IMR-90 (cell line): ENCODE measurements around the gene LTN1.

Experiments used
- BHLHE40 ChIP-seq: fragments of 150-350 bp; IDR thresholded peaks from 2 replicates; pipeline ENCODE4 v1.6.1; 2016; ENCODE audit warnings: mild to moderate bottlenecking, low read depth, low read length
- CEBPB ChIP-seq: IDR thresholded peaks from 2 replicates; pipeline ENCODE4 v1.6.1; 2012; ENCODE audit warnings: low read depth, low read length, improper control_type of control experiment
- CHD1 ChIP-seq: IDR thresholded peaks from 2 replicates; pipeline ENCODE4 v1.6.1; 2012; ENCODE audit warnings: low read depth, low read length, improper control_type of control experiment
- MAFK ChIP-seq: IDR thresholded peaks from 2 replicates; pipeline ENCODE4 v1.6.1; 2012; ENCODE audit warnings: low read depth, low read length, improper control_type of control experiment
- MAZ ChIP-seq: IDR thresholded peaks from 2 replicates; pipeline ENCODE4 v1.6.1; 2012; ENCODE audit warnings: low read depth, mild to moderate bottlenecking, low read length, improper control_type of control experiment, moderate library complexity, borderline replicate concordance
- NFE2L2 ChIP-seq: fragments of 150-350 bp; IDR thresholded peaks from 2 replicates; pipeline ENCODE4 v1.6.1; 2016; ENCODE audit warnings: low read depth, mild to moderate bottlenecking, low read length
- POLR2A ChIP-seq: IDR thresholded peaks from 2 replicates; pipeline ENCODE4 v1.6.1; 2012; ENCODE audit warnings: mild to moderate bottlenecking, low read depth, low read length
- RAD21 ChIP-seq: IDR thresholded peaks from 2 replicates; pipeline ENCODE4 v1.6.1; 2012; ENCODE audit warnings: low read length, improper control_type of control experiment
- SMC3 ChIP-seq: fragments of 150-350 bp; IDR thresholded peaks from 2 replicates; pipeline ENCODE4 v1.6.1; 2016; ENCODE audit warnings: low read depth, mild to moderate bottlenecking, antibody characterized with exemption, low read length, moderate library complexity
- TF ChIP-seq, protein P1 (sequence below): conservative IDR thresholded peaks from 2 replicates; pipeline ENCODE4 v1.5.1; 2012; ENCODE audit warnings: mild to moderate bottlenecking, low read depth, low read length, improper control_type of control experiment
- TF ChIP-seq, protein P2 (sequence below): fragments of 150-350 bp; IDR thresholded peaks from 2 replicates; pipeline ENCODE4 v1.6.1; 2017; ENCODE audit warnings: mild to moderate bottlenecking, antibody characterized with exemption, low read length, low read depth
- TF ChIP-seq, protein P3 (sequence below): fragments of 150-350 bp; IDR thresholded peaks from 2 replicates; pipeline ENCODE4 v1.6.1; 2016; ENCODE audit warnings: low read depth, mild to moderate bottlenecking, low read length, moderate library complexity, borderline replicate concordance

DNA sequence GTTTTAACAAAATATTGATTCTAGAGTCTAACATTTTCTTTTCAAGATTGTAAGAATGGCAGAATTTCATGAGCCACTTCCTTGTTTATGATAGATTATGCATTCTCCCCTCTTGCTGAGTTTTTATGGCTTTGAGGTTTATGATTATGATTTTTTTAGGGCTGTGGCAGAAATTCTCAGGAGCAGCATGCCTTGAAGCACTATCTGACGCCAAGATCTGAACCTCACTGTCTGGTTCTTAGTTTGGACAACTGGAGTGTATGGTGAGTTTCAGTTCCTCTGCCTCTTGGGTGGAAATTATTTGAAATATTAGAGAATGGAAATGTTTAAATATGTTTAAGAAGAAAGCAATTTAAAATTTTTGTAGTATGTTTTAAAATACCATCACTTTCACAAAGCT is 42.0 kb upstream of the LTN1 start:
- TF ChIP-seq, protein P1, sequence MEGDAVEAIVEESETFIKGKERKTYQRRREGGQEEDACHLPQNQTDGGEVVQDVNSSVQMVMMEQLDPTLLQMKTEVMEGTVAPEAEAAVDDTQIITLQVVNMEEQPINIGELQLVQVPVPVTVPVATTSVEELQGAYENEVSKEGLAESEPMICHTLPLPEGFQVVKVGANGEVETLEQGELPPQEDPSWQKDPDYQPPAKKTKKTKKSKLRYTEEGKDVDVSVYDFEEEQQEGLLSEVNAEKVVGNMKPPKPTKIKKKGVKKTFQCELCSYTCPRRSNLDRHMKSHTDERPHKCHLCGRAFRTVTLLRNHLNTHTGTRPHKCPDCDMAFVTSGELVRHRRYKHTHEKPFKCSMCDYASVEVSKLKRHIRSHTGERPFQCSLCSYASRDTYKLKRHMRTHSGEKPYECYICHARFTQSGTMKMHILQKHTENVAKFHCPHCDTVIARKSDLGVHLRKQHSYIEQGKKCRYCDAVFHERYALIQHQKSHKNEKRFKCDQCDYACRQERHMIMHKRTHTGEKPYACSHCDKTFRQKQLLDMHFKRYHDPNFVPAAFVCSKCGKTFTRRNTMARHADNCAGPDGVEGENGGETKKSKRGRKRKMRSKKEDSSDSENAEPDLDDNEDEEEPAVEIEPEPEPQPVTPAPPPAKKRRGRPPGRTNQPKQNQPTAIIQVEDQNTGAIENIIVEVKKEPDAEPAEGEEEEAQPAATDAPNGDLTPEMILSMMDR: no peak
- TF ChIP-seq POLR2A (no peak), CEBPB (no peak), SMC3 (no peak), MAZ (no peak), RAD21 (no peak), BHLHE40 (no peak), MAFK (no peak), CHD1 (no peak), NFE2L2 (no peak)
- TF ChIP-seq, protein P2, sequence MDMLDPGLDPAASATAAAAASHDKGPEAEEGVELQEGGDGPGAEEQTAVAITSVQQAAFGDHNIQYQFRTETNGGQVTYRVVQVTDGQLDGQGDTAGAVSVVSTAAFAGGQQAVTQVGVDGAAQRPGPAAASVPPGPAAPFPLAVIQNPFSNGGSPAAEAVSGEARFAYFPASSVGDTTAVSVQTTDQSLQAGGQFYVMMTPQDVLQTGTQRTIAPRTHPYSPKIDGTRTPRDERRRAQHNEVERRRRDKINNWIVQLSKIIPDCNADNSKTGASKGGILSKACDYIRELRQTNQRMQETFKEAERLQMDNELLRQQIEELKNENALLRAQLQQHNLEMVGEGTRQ: no peak
- TF ChIP-seq, protein P3, sequence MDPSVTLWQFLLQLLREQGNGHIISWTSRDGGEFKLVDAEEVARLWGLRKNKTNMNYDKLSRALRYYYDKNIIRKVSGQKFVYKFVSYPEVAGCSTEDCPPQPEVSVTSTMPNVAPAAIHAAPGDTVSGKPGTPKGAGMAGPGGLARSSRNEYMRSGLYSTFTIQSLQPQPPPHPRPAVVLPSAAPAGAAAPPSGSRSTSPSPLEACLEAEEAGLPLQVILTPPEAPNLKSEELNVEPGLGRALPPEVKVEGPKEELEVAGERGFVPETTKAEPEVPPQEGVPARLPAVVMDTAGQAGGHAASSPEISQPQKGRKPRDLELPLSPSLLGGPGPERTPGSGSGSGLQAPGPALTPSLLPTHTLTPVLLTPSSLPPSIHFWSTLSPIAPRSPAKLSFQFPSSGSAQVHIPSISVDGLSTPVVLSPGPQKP: no peak
